Bronchial epithelial cell (primary cell): ENCODE results near the gene ZSWIM4. TPM values are rescaled to one million over a fixed set of nuclear protein-coding genes. Genes with fewer than 3 reads are reported as not detected.

Source experiments
- DNase-seq: peaks from one replicate; pipeline ENCODE4 v3.0.0-alpha.2; 2010; ENCODE audit warnings: low read depth
- FAIRE-seq: peaks from 2 replicates; lab custom pipeline; 2011; peaks lifted over from hg19 to GRCh38; lab: Jason Lieb, UNC
- H3K27me3 ChIP-seq: 2 replicates; pipeline ENCODE4 v1.5.1; 2011; ENCODE audit warnings: low read length; ENCODE audit not compliant: control insufficient read depth, insufficient read depth
- H3K36me3 ChIP-seq: 2 replicates; pipeline ENCODE4 v1.5.1; 2011; ENCODE audit warnings: low read length; ENCODE audit not compliant: control insufficient read depth, insufficient read depth
- H3K4me3 ChIP-seq: 2 replicates; pipeline ENCODE4 v1.5.1; 2011; ENCODE audit warnings: mild to moderate bottlenecking, low read depth, low read length, control low read depth
- CTCF ChIP-seq: IDR thresholded peaks from 2 replicates; pipeline ENCODE4 v1.5.1; 2011; ENCODE audit warnings: mild to moderate bottlenecking, moderate library complexity, low read length, control low read depth, inconsistent platforms; ENCODE audit not compliant: insufficient read depth, severe bottlenecking
- total RNA-seq: library from RNA; depleted of rRNA; stranded (reverse); fragments of >200 nt; gene quantifications from 2 replicates; pipeline ENCODE4 v1.2.1, GENCODE V29; 2014

The ZSWIM4 gene
- total RNA-seq, 1 donor from 2014 or later = 3.2 TPM

- no peak for TF ChIP-seq CTCF
- Histone ChIP-seq H3K36me3 (peaks cover 21% of the 10 kb centered on the region), H3K4me3 (peak within 1 kb of the TSS; percentile 57), H3K27me3 (no peaks in the 10 kb centered on the region)
- DNase-seq (no peak), FAIRE-seq (no peak)
Observed at GRCh38 chr19:13764101-13764807, 31.0 kb upstream of the ZSWIM4 start, which contains the start of gene MRI1. MRI1 (plus strand) TSS chr19:13764522; CDS start chr19:13764589, 67 bp downstream.

- Histone ChIP-seq H3K27me3 (no peaks in the 10 kb centered on the region), H3K36me3 (peaks cover 21% of the 10 kb centered on the region), H3K4me3 (peak overlapping the region; percentile 57)
- DNase-seq (no peak), FAIRE-seq (no peak)
- TF ChIP-seq CTCF = no peak
Observed at GRCh38 chr19:13764821-13765394, 30.3 kb upstream of the ZSWIM4 start.

DNA sequence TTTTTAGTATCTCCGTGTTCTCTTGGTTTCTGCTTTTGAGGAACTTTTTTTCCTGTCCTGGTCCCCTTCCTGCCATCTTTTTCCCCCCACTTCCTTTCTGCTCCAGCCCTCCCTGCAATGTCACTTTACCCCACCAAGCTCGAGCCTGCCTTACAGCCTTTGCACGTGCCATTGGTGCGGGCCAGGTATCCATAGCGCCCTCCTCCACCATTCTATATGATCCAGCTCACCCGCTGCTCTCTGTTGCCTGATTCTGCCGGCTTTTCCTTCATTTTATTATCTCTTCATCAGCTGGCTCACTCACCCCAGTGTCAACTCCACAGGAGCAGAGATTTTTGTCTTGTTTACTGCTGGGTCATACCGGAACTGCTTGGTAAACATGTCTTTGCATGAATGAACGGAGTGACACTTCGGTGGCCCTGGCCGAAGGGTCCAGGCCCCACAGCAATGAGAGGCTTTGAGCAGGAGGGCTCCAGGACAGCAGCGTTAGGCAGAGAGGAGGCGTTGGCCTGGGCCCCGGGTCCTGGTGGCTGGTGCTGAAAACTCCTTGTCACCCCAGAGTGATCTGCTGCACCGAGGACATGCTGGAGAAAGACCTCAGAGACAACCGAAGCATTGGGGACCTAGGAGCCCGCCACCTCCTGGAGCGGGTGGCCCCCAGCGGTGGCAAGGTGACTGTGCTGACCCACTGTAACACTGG lies 29.7 kb upstream of the ZSWIM4 start:
- TF ChIP-seq CTCF = no peak
- no peak for DNase-seq
- H3K36me3 ChIP-seq = peaks cover 18% of the 10 kb centered on the region
- peak overlapping the region; percentile 57 for H3K4me3 ChIP-seq
- H3K27me3 ChIP-seq = no peaks in the 10 kb centered on the region
- FAIRE-seq = no peak

GRCh38 chr19:13766095-13766481 lies 29.2 kb upstream of the ZSWIM4 start:
- no peak for TF ChIP-seq CTCF
- FAIRE-seq (no peak), DNase-seq (no peak)
- no peak overlapping the region for H3K4me3 ChIP-seq
- H3K36me3 ChIP-seq = peaks cover 17% of the 10 kb centered on the region
- no peaks in the 10 kb centered on the region for H3K27me3 ChIP-seq

GRCh38 chr19:13768510-13768909 lies 26.7 kb upstream of the ZSWIM4 start:
- peaks cover 14% of the 10 kb centered on the region for H3K36me3 ChIP-seq
- no peaks in the 10 kb centered on the region for H3K27me3 ChIP-seq
- FAIRE-seq = no peak

More at GRCh38 chr19:13768510-13768909, 26.7 kb upstream of the ZSWIM4 start:
- H3K4me3 ChIP-seq = no peak overlapping the region
- no peak for TF ChIP-seq CTCF
- no peak for DNase-seq
